GM12892 (cell line): Measurements from ENCODE around the gene VPS13D.

Experiments
- POLR2A ChIP-seq: IDR thresholded peaks from 2 replicates; pipeline ENCODE4 v1.6.1; 2011; ENCODE audit warnings: low read depth, low read length, control low read depth
- POLR2AphosphoS5 ChIP-seq: IDR thresholded peaks from 2 replicates; pipeline ENCODE4 v1.6.1; 2011; ENCODE audit warnings: low read depth, low read length, control low read depth
- TAF1 ChIP-seq: IDR thresholded peaks from 2 replicates; pipeline ENCODE4 v1.6.1; 2011; ENCODE audit warnings: low read depth, mild to moderate bottlenecking, control low read depth, low read length, borderline replicate concordance

GRCh38 chr1:12245116-12245515 is 15.3 kb downstream of the VPS13D start:
- TF ChIP-seq POLR2AphosphoS5 (no peak), POLR2A (no peak), TAF1 (no peak)
